T-cell (primary cell): Measurements from ENCODE around the gene SLC30A2. TPM values are rescaled to one million over a fixed set of nuclear protein-coding genes. Genes with fewer than 3 reads are reported as not detected.

Experiments
- ATAC-seq, 4 experiments: fragments of 200-7000 bp in 3 of 4; fragments of 150-1000 bp in 1 of 4; cut with Tn5 transposase; replicated peaks in 1 of 4; 1 replicate in 3 of 4; 2 replicates in 1 of 4; pipeline ENCODE4 v1.10.0; 2021; ENCODE audit warnings: moderate library complexity in 3 of 4, mild to moderate bottlenecking in 2 of 4, moderate number of reproducible peaks in 1 of 4
- CTCF ChIA-PET, 2 donors: fragments of 300-600 bp; sonication (Branson Sonifier 250); formaldehyde crosslinking; loops; one replicate each; lab custom pipeline; 2022; ENCODE audit warnings: antibody characterized with exemption in 2 of 2; lab: Charles Lee
- POLR2A ChIA-PET, 2 donors: fragments of 300-600 bp; sonication (Branson Sonifier 250); formaldehyde crosslinking; loops; one replicate each; lab custom pipeline; 2022; ENCODE audit warnings: antibody characterized with exemption in 2 of 2; lab: Charles Lee
- DNase-seq, 35 experiments: peaks; one replicate each; pipeline versions ENCODE4 v3.0.0 to v3.0.0-alpha.2; 2013 to 2023
- H3K27ac ChIP-seq: one replicate; pipeline ENCODE4 v1.5.1; 2013; ENCODE audit warnings: low read length
- H3K27me3 ChIP-seq, 2 experiments: replicated peaks in 1 of 2; 1 replicate in 1 of 2; 2 replicates in 1 of 2; pipeline versions ENCODE4 v1.6.1 to v1.7.0; 2013; ENCODE audit warnings: low read length in 1 of 2, mixed read lengths in 1 of 2; ENCODE audit not compliant: control insufficient read depth in 2 of 2, insufficient read depth in 2 of 2; ENCODE audit errors: extremely low read depth in 1 of 2
- H3K36me3 ChIP-seq, 2 donors: 1 replicate in 1 of 2; 2 replicates in 1 of 2; pipeline versions ENCODE4 v1.6.1 to v1.7.0; 2013; ENCODE audit warnings: low read length in 1 of 2; ENCODE audit not compliant: control insufficient read depth in 2 of 2, insufficient read depth in 1 of 2; ENCODE audit errors: extremely low read depth in 1 of 2
- H3K4me1 ChIP-seq, 2 experiments: 1 replicate in 1 of 2; 2 replicates in 1 of 2; pipeline versions ENCODE4 v1.6.1 to v1.7.0; 2013; ENCODE audit warnings: low read length in 2 of 2, mixed read lengths in 1 of 2; ENCODE audit not compliant: insufficient read depth in 2 of 2, control insufficient read depth in 1 of 2; ENCODE audit errors: extremely low read depth in 1 of 2
- H3K4me3 ChIP-seq, 2 donors: 1 replicate in 1 of 2; 2 replicates in 1 of 2; pipeline versions ENCODE4 v1.5.1 to v1.7.0; 2013; ENCODE audit warnings: mild to moderate bottlenecking in 2 of 2, low read length in 1 of 2, moderate library complexity in 1 of 2; ENCODE audit not compliant: control insufficient read depth in 1 of 2; ENCODE audit errors: extremely low read depth in 1 of 2
- H3K9me3 ChIP-seq: 2 replicates; pipeline ENCODE4 v1.7.0; 2013
- H3K27ac Mint-ChIP-seq, 2 donors: one replicate each; pipeline ENCODE4 v1.8.0; 2020 to 2021; ENCODE audit warnings: mild to moderate bottlenecking in 2 of 2, mixed read lengths in 2 of 2
- H3K27me3 Mint-ChIP-seq, 2 donors: one replicate each; pipeline ENCODE4 v1.8.0; 2021 to 2022; ENCODE audit warnings: mixed read lengths in 2 of 2
- H3K36me3 Mint-ChIP-seq: one replicate; pipeline ENCODE4 v1.8.0; 2021; ENCODE audit warnings: mixed read lengths
- H3K4me1 Mint-ChIP-seq, 3 donors: one replicate each; pipeline ENCODE4 v1.8.0; 2020 to 2022; ENCODE audit warnings: mixed read lengths in 3 of 3, mild to moderate bottlenecking in 1 of 3
- H3K4me3 Mint-ChIP-seq, 3 donors: one replicate each; pipeline ENCODE4 v1.8.0; 2020 to 2022; ENCODE audit warnings: mild to moderate bottlenecking in 3 of 3, mixed read lengths in 3 of 3, moderate library complexity in 3 of 3
- H3K9me3 Mint-ChIP-seq, 3 donors: one replicate each; pipeline ENCODE4 v1.8.0; 2020 to 2022; ENCODE audit warnings: mixed read lengths in 3 of 3
- WGBS: methylation state at CpG from one replicate; pipeline ENCODE4 v1.1.5; 2013; ENCODE audit warnings: missing lambda C conversion rate; ENCODE audit not compliant: insufficient coverage; 5-methylcytosine and 5-hydroxymethylcytosine counted together
- total RNA-seq, 35 experiments: library from RNA in 6 of 35; stranded (reverse) in 6 of 35; fragments of 120-200 nt in 1 of 35; gene quantifications; one replicate each; pipeline versions ENCODE4 v1.2.1 to v1.2.4 and lab custom pipeline; 2013 to 2026

Gene SLC30A2
- total RNA-seq, 5 donors from 2014 or later (not counting 1 experiment from before 2014, with no cell fraction given): 0.13 to 0.38 (median 0.19) TPM; not detected in 2

DNA sequence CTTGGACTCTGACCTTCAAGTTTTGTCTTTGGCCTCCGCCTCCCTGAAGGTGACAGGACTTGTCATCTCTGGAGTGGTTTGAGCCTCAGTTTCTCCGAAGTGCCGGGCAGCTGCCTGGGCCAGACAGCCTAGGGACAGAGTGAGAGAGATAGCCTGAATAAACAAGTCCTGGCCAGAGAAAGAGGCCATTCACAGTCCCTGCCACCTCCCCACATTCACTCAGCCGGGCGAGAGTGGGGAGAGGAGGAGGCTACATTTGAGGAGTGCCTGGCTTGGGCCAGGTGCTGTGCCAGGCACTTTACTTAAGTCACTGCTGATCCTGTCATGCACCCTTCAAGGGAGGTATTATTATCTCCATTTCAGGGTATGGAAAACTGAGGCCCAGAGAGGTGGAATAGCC, 20.9 kb downstream of the SLC30A2 start:
- H3K27ac ChIP-seq: no peak overlapping the region
- ChIA-PET CTCF (no interaction called here), POLR2A (no interaction called here)
- peaks cover 0 to 11% of the 10 kb centered on the region in 2 experiments for H3K27me3 ChIP-seq
- Mint-ChIP-seq H3K9me3 (no peaks in the 10 kb centered on the region), H3K4me3 (no peak overlapping the region), H3K27me3 (peaks cover 0 to 3% of the 10 kb centered on the region in 2 donors), H3K4me1 (peaks cover under 1 to 6% (median under 1%) of the 10 kb centered on the region in 3 donors), H3K27ac (no peak overlapping the region), H3K36me3 (no peaks in the 10 kb centered on the region)
- no peaks in the 10 kb centered on the region for H3K4me1 ChIP-seq
- H3K4me3 ChIP-seq: no peak overlapping the region
- DNase-seq (no peak), ATAC-seq (no peak)
- no peaks in the 10 kb centered on the region for H3K36me3 ChIP-seq
- no peaks in the 10 kb centered on the region for H3K9me3 ChIP-seq
- 71% methylated on average over 1 of the region's 5 CpGs for WGBS

DNA sequence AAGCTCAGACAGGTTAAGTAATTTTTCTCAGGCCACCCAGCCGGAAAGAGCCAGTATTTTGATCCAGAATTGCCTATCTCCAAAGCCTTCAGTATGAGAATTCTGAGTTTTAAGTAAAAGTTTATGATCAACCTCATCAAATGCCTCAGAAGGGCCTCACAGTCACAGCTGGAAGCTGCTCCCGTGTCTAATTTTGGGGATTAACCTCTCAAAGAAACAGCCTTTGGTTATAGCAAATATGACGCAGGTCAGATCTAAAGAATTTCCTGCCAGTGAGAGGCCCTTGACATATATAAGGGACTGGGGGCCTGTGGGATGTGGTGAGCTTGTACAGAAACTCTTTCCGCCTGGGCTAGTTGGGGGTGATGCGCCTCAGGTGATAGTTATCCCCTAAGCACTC, 22.1 kb downstream of the SLC30A2 start:
- CTCF ChIA-PET: no interaction called here
- Mint-ChIP-seq H3K27ac (no peak overlapping the region), H3K4me1 (peaks cover 5 to 11% (median 7%) of the 10 kb centered on the region in 3 donors), H3K27me3 (peaks cover 0 to 3% of the 10 kb centered on the region in 2 donors), H3K9me3 (no peaks in the 10 kb centered on the region), H3K4me3 (no peak overlapping the region), H3K36me3 (no peaks in the 10 kb centered on the region)
- Histone ChIP-seq H3K36me3 (no peaks in the 10 kb centered on the region), H3K4me3 (no peak overlapping the region), H3K27ac (no peak overlapping the region), H3K27me3 (peaks cover 0 to 10% of the 10 kb centered on the region in 2 experiments), H3K4me1 (no peaks in the 10 kb centered on the region), H3K9me3 (no peaks in the 10 kb centered on the region)
- 87% methylated on average over 3 of the region's 5 CpGs for WGBS
- ATAC-seq (no peak), DNase-seq (no peak)
- POLR2A ChIA-PET: interaction anchor here in 1 of 2 donors (0.6 kb wide), 1 partner anchor 117 kb away, joined by 3 read pairs; no protein-coding TSS in a partner anchor

DNA sequence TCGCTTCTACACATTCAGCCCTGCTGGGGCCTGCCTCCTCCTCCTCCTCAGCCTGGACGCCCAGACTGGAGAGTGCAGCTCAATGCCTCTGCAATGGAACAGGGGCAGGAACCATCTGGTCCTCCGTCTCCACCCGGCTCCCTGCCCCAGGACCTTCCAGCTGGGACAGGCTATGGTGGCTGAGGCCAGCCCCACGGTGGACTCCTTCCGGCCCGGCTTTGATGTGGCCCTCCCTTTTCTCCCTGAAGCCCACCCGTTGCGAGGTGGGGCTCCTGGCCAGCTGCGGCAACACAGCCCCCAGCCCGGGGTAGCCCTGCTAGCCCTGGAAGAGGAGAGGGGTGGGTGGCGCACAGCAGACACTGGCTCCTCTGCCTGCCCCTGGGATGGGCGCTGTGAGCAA, 22.9 kb downstream of the SLC30A2 start:
- Mint-ChIP-seq H3K36me3 (no peaks in the 10 kb centered on the region), H3K4me3 (no peak overlapping the region), H3K4me1 (peaks cover 5 to 11% (median 7%) of the 10 kb centered on the region in 3 donors), H3K27me3 (peaks cover 0 to 3% of the 10 kb centered on the region in 2 donors), H3K9me3 (no peaks in the 10 kb centered on the region), H3K27ac (no peak overlapping the region)
- ATAC-seq (no peak), DNase-seq (no peak)
- Histone ChIP-seq H3K27ac (no peak overlapping the region), H3K4me1 (no peaks in the 10 kb centered on the region), H3K27me3 (peaks cover 0 to 6% of the 10 kb centered on the region in 2 experiments), H3K9me3 (no peaks in the 10 kb centered on the region), H3K4me3 (no peak overlapping the region), H3K36me3 (no peaks in the 10 kb centered on the region)
- WGBS: 90% methylated on average over 11 of the region's 13 CpGs
- ChIA-PET CTCF (no interaction called here), POLR2A (no interaction called here)

DNA sequence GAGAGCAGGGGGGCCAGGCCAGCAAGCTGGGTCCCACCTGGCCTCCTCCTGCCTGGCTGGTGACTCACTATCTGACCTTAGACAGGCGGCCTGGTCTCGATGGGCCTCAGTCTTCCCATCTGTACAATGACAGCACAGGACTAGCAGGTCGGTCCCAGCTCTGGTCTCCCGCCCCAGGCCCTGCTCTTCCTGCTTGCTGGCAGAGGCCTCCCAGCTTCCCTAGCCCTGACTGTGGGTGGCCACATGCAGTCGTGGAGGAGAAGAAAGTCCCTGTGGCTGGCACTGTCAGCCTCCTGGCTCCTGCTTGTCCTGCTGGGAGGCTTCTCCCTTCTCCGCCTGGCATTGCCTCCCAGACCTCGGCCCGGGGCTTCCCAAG, 23.5 kb downstream of the SLC30A2 start:
- Mint-ChIP-seq H3K27ac (no peak overlapping the region), H3K9me3 (no peaks in the 10 kb centered on the region), H3K4me1 (peaks cover 6 to 7% (median 7%) of the 10 kb centered on the region in 3 donors), H3K36me3 (no peaks in the 10 kb centered on the region), H3K27me3 (peaks cover 0 to 3% of the 10 kb centered on the region in 2 donors), H3K4me3 (no peak overlapping the region)
- POLR2A ChIA-PET: no interaction called here
- Histone ChIP-seq H3K9me3 (no peaks in the 10 kb centered on the region), H3K27me3 (peaks cover 0 to 6% of the 10 kb centered on the region in 2 experiments), H3K36me3 (no peaks in the 10 kb centered on the region), H3K27ac (no peak overlapping the region), H3K4me1 (peaks cover 0 to 1% of the 10 kb centered on the region in 2 experiments), H3K4me3 (no peak overlapping the region)
- WGBS: 93% methylated on average over 8 of the region's 8 CpGs
- no peak for ATAC-seq
- DNase-seq: no peak
- CTCF ChIA-PET: no interaction called here

DNA sequence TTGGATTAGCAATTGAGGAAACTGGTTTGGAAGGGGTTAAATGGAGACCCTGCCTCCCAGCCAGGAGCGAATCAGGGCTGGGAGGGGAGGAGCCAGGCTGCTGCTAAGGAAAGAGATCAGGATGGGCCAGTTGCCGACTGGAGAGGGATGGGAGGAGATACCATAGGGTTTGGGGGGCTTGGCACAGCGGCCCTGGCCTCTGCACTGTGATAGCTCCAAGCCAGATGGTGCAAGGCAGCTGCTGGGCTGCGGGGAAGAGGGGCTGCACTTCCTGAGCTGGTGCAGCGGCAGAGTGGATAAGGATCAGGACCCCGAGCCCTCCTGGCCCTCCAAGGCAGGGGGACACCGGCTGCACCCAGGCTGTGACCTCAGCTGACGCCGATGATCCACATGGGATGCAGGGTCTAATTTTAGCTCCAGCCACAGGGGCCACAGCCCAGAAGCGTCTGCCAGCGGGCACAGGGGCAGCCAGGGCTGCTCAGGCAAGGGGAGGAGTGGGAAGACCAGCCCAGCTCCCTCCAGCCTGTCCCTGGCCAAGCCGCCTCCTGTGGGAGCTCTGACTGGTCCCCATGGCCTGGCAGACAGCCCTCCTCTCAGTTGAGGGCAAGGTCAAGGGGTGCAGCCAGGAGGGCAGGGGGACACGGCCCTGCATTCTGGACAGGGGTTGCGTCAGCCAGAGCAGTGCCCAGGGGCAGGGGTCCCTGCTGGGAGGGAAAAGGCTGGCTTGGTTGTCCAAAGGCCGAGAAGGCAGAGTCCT, 24.1 kb downstream of the SLC30A2 start, which contains the start of gene EXTL1:
TSS of gene EXTL1 (plus strand) at position 129 of the 757 bp plus-strand sequence. CDS start 872 bp downstream, outside the sequence.
- H3K27me3 Mint-ChIP-seq: peaks cover 0 to 3% of the 10 kb centered on the region in 2 donors
- no peaks in the 10 kb centered on the region for H3K9me3 Mint-ChIP-seq
- WGBS: 77% methylated on average over 14 of the region's 15 CpGs
- DNase-seq (no peak), ATAC-seq (no peak)
- H3K4me1 Mint-ChIP-seq: peaks cover 8 to 12% (median 11%) of the 10 kb centered on the region in 3 donors
- no peak within 1 kb of the TSS for H3K27ac Mint-ChIP-seq
- no peaks in the 10 kb centered on the region for H3K36me3 ChIP-seq
- no peaks in the 10 kb centered on the region for H3K9me3 ChIP-seq
- H3K4me3 Mint-ChIP-seq: no peak within 1 kb of the TSS
- H3K27me3 ChIP-seq: peaks cover 0 to 6% of the 10 kb centered on the region in 2 experiments
- ChIA-PET CTCF (no interaction called here), POLR2A (no interaction called here)
- no peak within 1 kb of the TSS for H3K4me3 ChIP-seq
- H3K36me3 Mint-ChIP-seq: no peaks in the 10 kb centered on the region
- no peak within 1 kb of the TSS for H3K27ac ChIP-seq
- H3K4me1 ChIP-seq: peaks cover 2 to 7% of the 10 kb centered on the region in 2 experiments

DNA sequence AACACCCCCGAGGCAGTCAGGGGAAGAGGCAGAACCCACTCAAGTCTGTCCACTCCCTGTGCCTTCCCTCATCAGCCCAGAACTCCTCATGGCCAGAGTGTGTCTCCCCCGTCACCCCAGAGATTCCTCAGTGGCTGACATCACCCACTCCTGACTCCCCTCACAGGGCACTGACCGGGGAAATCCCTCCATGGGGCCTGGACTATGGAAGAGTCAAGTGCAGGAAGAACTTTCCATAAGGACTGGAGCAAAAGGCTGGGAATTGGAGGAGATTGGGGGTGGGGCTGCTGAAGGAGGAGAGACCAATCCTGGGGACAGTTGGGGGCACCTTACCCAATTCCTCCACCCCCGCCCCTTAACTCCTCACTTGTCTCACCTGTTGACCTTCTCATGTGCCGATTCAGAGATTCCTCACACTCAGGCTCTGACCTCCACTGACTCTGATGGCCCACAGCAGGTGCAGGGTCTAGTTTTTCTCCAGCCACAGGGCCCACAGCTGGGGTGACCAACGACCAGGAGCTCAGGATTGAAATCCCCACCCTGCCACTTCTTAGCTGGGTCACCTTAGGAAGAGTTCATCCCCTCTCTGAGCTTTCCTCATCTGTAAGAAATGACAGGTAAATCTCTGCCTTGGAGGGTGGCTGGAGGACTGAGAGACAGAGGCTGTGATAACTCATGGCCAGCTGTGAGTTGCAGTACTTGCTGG, 24.8 kb downstream of the SLC30A2 start:
- CTCF ChIA-PET: no interaction called here
- ATAC-seq: no peak
- no peak overlapping the region for H3K4me3 ChIP-seq

More for the DNA sequence above, 24.8 kb downstream of the SLC30A2 start:
- Histone ChIP-seq H3K9me3 (no peaks in the 10 kb centered on the region), H3K4me1 (peaks cover 5 to 10% of the 10 kb centered on the region in 2 experiments), H3K27ac (no peak overlapping the region), H3K27me3 (peaks cover 0 to 6% of the 10 kb centered on the region in 2 experiments), H3K36me3 (no peaks in the 10 kb centered on the region)
- 70% methylated on average over 3 of the region's 6 CpGs for WGBS
- H3K27me3 Mint-ChIP-seq: peaks cover 0 to 3% of the 10 kb centered on the region in 2 donors
- POLR2A ChIA-PET: no interaction called here
- no peak for DNase-seq
- H3K4me3 Mint-ChIP-seq: no peak overlapping the region
- no peaks in the 10 kb centered on the region for H3K36me3 Mint-ChIP-seq
- no peak overlapping the region for H3K27ac Mint-ChIP-seq
- H3K9me3 Mint-ChIP-seq: no peaks in the 10 kb centered on the region
- H3K4me1 Mint-ChIP-seq: peaks cover 8 to 15% (median 12%) of the 10 kb centered on the region in 3 donors
